ENCODE data around the gene UBA3. TPM values are rescaled to one million over a fixed set of nuclear protein-coding genes. Genes with fewer than 3 reads are reported as not detected.

Gene UBA3
- total RNA-seq, 1 experiment from 2014 or later, result 47.1 TPM

DNA sequence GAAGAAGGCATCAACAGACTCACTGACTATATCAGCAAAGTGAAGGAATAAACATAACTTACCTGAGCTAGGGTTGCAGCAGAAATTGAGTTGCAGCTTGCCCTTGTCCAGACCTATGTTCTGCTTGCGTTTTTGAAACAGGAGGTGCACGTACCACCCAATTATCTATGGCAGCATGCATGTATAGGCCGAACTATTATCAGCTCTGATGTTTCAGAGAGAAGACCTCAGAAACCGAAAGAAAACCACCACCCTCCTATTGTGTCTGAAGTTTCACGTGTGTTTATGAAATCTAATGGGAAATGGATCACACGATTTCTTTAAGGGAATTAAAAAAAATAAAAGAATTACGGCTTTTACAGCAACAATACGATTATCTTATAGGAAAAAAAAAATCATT is 24.4 kb upstream of the UBA3 start:
- in situ Hi-C loops (cut with HindIII; ENCODE audit: low pct_unique_long_range_greater_than_20kb, low sequenced_read_pairs), result no loop called here

DNA sequence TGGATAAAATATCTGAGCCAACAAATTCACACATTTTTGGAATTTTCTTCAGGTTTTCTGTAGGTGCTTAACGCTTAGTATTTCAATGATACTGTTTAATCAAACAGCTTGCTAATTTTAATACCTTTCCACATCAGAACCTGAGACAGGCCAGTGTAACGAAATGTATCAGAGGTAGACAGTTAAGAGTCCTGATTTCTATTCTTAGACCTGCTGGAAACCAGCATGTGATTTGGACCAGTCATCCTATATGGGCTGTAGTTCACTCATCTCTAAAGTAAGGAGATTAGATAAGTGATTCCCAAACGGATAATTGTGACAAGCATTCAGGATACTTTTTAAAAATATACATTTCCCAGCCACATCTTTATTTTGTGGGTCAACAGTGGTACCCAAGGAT is 23.0 kb upstream of the UBA3 start:
- no peak for DNase-seq (ENCODE audit: low read depth)
- in situ Hi-C loops (cut with HindIII; ENCODE audit: low pct_unique_long_range_greater_than_20kb, low sequenced_read_pairs), result no loop called here

More for the DNA sequence above, 24.4 kb upstream of the UBA3 start:
- DNase-seq (ENCODE audit: low read depth), result no peak

DNA sequence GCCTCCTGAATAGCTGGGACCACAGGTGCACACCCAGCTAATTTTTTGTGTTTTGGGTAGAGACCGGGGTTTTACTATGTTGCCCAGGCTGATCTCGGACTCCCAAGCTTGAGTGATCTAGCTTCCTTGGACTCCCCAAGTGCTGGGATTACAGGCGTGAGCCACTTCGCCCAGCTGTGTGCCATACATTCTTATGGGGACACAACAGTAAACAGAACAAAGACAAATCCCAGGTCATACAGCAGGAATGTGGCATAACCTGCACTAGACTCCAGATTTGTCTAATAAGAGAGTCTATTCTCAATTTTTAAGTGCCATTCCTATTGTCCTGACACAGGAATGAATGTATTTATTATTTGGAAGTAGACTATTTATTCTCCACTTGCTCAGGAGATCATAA is 22.2 kb upstream of the UBA3 start:
- no peak for DNase-seq (ENCODE audit: low read depth)
- in situ Hi-C loops (cut with HindIII; ENCODE audit: low pct_unique_long_range_greater_than_20kb, low sequenced_read_pairs), result no loop called here

DNA sequence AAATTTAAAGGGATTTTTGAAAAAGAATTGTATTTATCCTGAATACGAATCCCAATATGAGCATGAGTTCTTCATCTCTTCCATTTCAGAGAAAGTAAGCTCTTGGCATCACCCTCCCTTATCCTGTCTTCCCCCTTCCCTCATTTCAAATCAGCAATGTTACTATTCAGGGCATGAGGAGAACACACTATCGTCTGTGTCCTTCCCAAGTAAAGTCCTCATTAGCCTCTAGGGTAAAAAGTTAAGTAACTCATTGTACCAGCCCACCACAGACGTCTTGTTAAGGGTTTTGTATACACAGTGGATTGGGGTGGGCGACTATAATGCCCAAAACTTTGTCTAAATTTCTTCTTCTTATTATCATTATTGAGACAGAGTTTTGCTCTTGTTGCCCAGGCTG is 19.4 kb upstream of the UBA3 start:
- DNase-seq (ENCODE audit: low read depth), result no peak
- in situ Hi-C loops (cut with HindIII; ENCODE audit: low pct_unique_long_range_greater_than_20kb, low sequenced_read_pairs), result no loop called here

DNA sequence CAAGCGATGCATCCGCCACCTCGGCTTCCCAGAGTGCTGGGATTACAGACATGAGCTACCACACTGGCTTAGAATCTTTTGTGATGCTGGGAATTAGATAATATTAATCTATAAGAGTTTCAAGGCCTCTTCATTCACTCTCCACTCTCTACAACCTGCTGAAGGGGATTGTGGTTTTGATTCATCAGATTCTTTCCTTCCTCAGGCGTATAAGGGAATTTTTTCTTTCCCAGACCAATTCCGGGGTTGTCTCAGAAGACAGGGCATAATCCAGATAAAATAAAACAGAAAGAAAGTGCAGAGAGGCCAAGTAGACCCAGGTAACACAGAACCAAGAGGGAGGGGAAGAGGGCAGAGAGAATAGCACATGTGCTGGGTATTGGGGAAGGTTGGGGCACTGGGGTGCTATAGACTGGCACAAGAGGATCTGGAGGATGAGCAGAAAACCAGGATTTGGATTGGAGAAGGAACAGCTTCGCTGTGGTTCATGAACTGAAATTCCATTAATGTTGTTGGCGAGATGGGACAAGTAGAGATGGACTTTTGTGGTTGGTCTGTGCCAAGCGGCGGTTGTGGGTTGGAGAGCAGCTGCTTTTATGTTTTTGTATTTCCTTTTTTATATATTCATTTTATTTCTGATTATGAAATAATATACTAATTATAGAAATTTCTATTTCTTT is 17.4 kb upstream of the UBA3 start:
- no peak for DNase-seq (ENCODE audit: low read depth)
- in situ Hi-C loops (cut with HindIII; ENCODE audit: low pct_unique_long_range_greater_than_20kb, low sequenced_read_pairs), result no loop called here

DNA sequence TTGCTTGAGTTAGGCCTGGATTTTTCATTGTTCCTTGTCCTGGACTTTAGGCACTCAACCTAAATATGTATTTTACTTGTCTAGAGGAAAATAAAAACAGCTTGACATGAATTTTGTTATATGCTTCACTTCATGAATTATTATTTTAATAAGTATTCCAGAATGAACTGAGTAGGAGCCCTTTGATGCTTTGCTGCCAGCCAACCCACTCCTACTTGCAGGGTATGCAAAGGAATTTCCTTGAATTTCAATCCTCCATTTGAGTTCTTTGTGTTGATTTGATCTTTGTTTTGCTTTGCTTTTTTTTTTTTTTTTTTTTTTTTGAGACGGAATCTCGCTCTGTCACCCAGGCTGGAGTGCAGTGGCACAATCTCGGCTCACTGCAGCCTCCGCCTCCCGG is 16.1 kb upstream of the UBA3 start:
- no peak for DNase-seq (ENCODE audit: low read depth)
- in situ Hi-C loops (cut with HindIII; ENCODE audit: low pct_unique_long_range_greater_than_20kb, low sequenced_read_pairs), result no loop called here

DNA sequence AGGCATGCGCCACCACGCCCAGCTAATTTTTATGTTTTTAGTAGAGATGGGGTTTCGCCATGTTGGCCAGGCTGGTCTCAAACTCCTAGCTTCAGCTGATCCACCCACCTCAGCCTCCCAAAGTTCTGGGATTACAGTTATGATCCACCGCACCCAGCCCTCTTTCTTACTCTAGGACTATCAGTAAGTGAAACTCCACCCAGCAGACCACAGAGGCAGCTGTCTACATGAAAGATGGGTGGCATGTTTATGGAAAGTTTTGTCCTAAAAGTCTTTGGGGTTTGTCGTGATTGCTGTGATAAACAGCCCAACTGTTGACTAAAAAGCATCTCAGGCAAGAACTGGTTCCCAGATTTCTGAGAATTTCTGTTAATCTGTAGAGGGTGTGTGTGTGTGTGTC is 15.5 kb upstream of the UBA3 start:
- in situ Hi-C loops (cut with HindIII; ENCODE audit: low pct_unique_long_range_greater_than_20kb, low sequenced_read_pairs), result no loop called here
- no peak for DNase-seq (ENCODE audit: low read depth)

DNA sequence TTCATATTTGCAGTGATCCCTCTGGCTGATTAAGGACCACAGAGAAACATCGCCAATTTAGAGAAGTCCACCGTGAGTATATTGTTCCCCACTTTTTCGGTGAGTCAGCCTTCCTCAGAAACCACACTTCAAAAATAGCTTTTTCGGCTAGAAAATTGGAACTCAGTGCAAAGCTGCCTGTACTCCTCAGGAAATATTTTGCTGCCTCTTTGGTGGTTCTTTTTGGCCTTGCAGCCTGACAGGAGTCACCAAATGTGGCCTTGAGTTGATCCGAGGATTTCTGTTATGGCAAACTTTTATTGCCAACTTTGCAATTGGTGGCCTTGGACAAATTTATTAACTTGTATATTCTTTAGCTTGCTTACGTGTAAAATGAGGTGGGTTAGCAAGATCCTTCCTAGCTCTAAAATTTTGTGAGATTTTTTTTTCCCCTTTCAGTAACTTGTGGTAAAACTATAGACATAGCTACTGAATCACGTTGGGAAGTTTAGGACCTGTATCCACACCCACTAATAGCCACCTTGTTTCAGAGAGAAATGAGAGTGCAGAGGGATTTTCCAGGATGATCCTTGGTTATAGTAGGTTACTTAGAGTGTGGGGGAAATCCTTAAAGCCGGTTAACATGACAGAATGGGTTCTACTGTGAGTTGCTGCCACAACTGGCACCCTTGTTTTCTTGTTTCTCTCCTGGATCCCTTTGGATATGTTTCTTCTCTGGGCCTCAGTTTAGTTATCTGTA is 14.5 kb upstream of the UBA3 start:
- no peak for DNase-seq (ENCODE audit: low read depth)
- in situ Hi-C loops (cut with HindIII; ENCODE audit: low pct_unique_long_range_greater_than_20kb, low sequenced_read_pairs), result no loop called here

DNA sequence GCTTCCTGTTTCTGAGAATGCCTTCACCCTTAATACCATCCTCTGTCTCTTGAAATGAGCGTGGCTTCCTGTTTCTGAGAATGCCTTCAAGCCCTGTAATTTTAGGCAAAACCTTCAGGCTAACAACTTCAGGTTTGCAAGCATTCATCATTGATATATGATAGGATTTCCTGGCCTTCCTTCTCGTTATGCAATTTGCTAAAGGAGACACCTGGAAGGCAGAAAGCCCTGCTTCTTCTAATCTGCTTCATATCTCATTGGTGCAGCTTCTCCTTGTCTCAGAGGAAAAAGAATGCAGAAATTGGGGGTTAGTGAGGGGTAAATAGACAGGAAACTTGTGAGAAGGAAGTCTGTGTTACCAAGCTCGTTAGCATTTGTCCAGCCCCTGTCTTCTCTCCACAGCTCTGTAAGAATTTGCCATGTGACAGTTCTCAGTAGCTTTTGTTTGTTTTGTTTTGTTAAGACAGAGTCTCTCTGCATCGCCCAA is 11.9 kb upstream of the UBA3 start:
- in situ Hi-C loops (cut with HindIII; ENCODE audit: low pct_unique_long_range_greater_than_20kb, low sequenced_read_pairs), result no loop called here
- peak; percentile 24 for DNase-seq (ENCODE audit: low read depth)

DNA sequence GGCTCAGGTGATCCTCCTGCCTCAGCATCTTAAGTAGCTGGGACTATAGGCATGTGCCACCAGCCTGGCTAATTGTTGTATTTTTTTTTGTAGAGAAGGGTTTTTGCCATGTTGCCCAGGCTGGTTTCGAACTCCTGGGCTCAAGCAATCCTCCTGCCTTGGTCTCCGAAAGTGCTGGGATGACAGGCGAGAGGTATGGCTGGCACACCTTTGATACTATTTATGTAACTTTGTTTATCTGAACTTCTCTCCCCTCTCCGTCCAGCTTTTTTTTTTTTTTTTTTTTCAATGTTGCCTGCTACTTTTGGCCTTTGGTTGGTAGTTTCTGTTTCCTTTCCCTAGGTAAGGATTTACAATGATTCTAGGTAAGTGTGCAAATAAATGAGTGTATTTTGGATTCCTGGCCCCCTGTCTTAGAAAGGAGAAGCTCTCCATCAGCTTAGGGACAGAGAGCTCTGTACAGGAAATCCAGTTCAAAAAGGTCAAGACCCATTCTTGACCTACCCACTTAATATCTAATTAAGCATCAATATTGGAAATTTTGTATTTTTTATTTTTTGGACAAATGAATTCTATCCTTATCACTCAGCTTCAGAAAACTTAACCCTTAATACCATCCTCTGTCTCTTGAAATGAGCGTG is 11.3 kb upstream of the UBA3 start:
- in situ Hi-C loops (cut with HindIII; ENCODE audit: low pct_unique_long_range_greater_than_20kb, low sequenced_read_pairs), result no loop called here
- no peak for DNase-seq (ENCODE audit: low read depth)

DNA sequence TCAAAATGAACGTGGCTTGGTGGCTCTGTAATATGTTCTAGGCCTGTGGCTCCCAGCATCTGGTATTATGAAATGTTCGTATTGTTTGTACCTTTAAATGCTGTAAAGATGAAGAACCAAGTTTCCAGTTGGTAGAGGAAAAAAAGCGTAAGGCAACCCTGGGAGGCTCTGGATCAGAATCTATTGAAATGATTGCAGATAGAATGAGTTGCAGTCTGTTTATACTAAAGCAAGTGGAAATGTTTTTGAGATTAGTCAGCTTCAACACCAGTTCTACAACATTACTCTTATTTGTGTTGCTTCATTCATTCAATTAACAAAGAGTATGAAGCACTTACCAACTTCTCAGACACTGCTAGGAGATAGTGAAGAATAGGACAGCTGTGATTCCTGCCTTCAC is 9.9 kb upstream of the UBA3 start:
- in situ Hi-C loops (cut with HindIII; ENCODE audit: low pct_unique_long_range_greater_than_20kb, low sequenced_read_pairs), result no loop called here
- DNase-seq (ENCODE audit: low read depth), result peak; percentile 38

DNA sequence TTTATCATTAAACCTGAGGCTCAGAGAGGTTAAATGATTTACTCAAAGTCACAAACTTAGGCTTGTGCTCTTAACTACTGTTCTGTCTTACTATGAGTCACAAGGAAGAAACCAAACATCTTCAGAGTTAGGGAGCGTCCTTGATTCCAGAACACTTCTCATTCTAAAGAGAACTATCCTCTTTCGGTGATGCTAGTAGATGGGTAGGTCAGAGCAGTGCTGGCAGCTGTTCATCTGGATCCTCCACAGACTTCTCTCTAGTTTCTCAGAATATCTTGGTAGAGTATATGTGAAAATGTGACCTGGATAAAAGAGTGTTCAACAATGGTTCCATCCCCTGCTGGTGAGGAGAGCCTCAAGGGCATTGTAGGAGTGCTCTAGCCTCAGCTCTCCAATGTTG is 7.9 kb upstream of the UBA3 start:
- in situ Hi-C loops (cut with HindIII; ENCODE audit: low pct_unique_long_range_greater_than_20kb, low sequenced_read_pairs), result no loop called here
- DNase-seq (ENCODE audit: low read depth), result peak; percentile 43

DNA sequence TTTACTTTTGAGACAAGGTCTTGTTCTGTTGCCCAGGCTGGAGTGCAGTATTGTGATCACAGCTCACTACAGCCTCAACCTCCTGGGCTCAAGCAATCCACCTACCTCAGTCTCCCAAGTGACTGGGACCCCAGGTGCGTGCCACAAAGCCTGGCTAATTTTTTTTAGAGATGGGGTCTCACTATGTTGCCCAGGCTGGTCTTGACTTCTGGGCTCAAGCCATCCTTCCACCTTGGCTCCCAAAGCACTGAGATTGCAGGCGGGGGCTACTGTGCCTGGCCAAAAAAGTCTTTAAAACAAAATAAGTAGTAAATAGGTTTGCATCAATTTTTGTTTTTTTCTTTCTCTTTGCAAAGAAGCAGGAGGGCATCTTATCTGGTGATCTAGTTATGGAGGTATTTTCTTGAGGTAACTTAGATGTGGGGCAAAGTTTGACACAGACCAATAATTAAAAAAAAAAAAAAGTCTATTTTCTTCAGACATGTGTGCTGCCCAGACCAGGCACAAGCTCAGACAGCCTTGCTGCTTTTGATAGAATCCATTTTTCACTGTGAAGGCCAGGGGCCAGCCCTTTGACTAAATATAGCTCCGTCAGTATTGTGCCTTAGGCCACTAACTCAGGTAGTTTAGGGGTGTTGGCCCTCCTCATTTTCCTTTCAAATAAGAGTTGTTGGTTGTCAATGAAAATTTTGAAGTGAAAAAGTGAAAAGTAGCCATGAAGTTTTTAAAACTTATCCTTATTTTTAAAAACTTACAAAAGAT is 7.0 kb upstream of the UBA3 start:
- DNase-seq (ENCODE audit: low read depth), result no peak
- in situ Hi-C loops (cut with HindIII; ENCODE audit: low pct_unique_long_range_greater_than_20kb, low sequenced_read_pairs), result no loop called here

DNA sequence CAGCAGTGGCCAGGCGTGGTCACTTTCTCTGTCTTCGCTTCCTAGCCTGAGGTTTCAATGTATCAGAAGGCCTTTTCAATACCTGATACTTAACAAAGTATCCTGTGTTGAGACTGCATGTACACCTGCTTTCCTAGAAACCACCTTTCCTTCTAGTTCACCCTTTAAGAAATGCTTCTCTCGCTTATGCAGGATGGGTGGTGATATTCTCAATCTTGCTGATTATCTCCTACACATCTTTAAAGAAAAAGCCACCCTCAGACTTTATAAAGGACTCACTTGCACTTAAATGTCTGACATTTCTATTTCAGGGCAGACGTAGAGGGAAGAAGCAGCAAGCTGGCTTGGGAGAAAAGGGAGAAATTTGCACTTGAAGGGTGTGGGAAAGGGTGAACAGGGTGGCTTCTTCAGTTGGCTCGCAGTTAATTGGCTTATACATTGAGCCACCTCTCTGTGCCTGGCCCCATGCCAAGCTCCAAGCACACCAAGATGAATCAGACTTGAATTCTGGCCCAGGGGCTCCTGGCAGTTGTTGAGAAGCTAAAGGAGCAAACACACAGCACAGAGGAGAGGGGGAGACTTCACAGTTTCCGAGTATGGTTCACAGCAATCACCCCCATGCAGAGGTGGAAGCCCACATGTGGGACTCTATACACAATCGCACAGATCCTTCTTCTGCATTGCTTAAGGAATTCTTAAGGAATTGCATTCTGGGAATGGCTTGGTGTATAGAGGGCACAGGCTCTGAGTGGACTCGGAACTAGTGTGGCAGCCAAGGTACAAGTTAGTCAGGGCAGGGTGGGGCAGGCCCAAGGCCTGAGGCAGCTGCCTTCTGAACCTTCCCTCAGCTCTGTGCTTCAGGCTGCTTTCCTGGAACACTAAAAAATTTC is 5.9 kb upstream of the UBA3 start:
- peak; percentile 89 for DNase-seq (ENCODE audit: low read depth)
- in situ Hi-C loops (cut with HindIII; ENCODE audit: low pct_unique_long_range_greater_than_20kb, low sequenced_read_pairs), result no loop called here

DNA sequence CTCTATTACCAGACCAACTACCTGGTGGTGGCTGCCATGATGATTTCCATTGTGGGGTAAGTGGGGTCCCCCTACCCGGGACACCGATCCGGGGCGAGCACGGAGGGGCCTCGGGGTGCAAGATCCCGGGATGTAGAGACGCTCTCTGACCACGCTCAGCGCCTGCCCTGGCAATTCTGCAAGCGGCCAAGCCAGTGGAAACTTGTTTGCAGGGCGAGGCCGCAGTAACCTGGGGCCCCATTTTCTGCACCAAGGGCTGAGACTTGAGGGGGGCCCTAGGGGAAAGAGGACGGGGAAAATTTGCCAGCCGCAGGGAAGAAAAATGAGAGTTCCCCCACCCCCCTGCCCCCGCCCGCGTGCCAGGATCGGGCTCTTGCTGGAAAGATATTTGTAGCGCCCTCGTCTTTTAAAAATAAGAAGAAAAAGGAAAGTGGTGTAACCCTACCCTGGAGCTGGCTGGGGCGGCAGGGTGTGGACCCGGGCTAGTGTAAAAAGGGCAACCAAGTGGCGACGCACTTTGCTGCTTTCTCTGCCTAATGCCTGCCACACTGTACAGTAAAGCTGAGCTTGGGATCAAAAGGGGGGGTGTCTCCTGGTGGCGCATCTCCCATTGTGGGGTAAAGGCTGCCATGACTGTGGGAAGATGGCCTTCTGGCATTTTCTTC is 5.1 kb upstream of the UBA3 start:
- in situ Hi-C loops (cut with HindIII; ENCODE audit: low pct_unique_long_range_greater_than_20kb, low sequenced_read_pairs), result no loop called here
- DNase-seq (ENCODE audit: low read depth), result peak; percentile 40

DNA sequence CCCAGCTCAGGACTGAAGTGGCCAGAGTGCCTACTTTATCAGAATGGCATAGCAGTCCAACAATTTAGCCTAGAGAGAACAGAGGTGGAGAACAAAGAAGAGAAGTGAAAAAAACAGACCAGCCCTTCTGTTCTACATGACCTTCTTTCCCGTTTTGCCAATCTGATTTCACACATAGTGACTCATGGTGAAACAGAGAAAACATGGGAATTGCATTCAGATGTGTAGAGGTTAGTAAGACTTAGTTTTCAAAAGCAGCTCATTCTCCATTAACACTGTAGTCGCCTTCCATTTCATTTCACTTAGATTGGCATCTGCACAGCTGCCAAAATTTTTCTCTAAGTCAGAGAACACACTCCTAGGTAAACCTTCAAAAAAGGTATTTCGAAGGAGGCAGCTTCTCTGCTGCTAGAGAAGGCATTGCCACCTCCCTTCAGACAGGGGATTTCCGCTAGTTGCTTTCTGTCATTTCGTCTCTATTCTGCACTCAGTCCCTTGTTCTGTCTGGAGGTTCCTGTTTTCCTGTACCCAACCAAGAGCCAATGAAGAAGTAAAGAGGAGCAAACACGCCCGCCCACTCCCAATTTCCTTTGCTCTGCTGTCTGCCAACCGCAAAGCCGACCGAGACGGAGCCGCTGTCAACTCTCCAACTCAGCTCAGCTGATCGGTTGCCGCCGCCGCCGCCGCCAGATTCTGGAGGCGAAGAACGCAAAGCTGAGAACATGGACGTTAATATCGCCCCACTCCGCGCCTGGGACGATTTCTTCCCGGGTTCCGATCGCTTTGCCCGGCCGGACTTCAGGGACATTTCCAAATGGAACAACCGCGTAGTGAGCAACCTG is 4.4 kb upstream of the UBA3 start, which contains the start of gene ARL6IP5:
Gene ARL6IP5, plus strand, starts transcription at position 612 of the 842 bp plus-strand sequence. Its CDS starts 111 bp downstream, at position 723.
- in situ Hi-C loops (cut with HindIII; ENCODE audit: low pct_unique_long_range_greater_than_20kb, low sequenced_read_pairs), result no loop called here
- DNase-seq (ENCODE audit: low read depth), result peak; percentile 88

Measured in Caki2 (cell line).